T-helper 1 cell treated with Interleukin-12 subunit alpha and Interleukin-12 subunit beta and Interleukin-4 antibody, amounts not matched to agents 30 ng/mL and 1 ng/mL, for 36 hours (primary cell): ENCODE measurements around the gene TTR. TPM values are rescaled to one million over a fixed set of nuclear protein-coding genes. Genes with fewer than 3 reads are reported as not detected.

ENCODE experiments used
- intact Hi-C: fragments of 100-400 bp; cut with micrococcal nuclease; formaldehyde crosslinking; loops from one replicate; pipeline ENCODE4 v1.15.1; 2024
- total RNA-seq: library from RNA; stranded (reverse); gene quantifications from 2 replicates; pipeline ENCODE4 v1.2.3, GENCODE V29; 2022

The TTR gene
- not detected in 2 replicates for total RNA-seq

DNA sequence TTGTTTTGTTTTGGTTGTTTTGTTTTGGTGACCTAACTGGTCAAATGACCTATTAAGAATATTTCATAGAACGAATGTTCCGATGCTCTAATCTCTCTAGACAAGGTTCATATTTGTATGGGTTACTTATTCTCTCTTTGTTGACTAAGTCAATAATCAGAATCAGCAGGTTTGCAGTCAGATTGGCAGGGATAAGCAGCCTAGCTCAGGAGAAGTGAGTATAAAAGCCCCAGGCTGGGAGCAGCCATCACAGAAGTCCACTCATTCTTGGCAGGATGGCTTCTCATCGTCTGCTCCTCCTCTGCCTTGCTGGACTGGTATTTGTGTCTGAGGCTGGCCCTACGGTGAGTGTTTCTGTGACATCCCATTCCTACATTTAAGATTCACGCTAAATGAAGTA lies at the start of gene TTR:
TSS of gene TTR (plus strand) at position 250 of the 400 bp plus-strand sequence. CDS start at position 276, 26 bp downstream.
- intact Hi-C loops = no loop called here

DNA sequence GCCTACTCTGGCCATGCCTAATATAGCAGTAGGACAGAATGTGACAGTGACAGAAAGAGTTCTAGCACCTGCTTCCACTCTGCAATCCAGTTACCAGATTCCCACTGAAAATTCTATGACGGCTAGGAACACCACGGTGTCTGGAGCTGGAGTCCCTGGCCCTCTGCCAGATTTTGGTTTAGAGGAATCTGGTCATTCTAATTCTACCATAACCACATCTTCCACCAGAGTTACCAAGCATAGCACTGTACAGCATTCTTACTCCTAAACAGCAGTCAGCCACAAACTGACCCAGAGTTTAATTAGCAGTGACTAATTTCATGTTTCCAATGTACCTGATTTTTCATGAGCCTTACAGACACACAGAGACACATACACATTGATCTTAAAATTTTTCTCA lies 45.2 kb upstream of the TTR start:
- intact Hi-C loops = no loop called here

DNA sequence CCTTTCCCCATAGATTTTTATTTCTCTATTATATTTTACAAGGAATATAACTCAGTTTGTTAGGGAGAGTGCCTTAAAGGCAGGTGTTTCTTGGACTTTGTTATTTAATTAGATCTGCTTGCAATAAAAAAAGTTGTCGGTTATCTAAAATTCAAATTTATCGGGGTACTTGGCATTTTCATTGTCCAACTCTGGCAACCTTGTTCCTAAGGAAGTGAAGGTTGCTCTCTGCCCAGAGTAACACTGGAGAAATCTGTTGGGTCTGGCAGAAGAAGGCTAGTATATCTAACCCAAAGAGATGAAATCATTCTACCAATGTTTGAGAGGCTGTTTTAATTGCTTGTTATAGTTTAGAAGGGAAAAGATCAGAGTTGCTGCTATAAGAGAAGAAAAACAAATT lies 42.8 kb upstream of the TTR start:
- intact Hi-C loops = no loop called here

DNA sequence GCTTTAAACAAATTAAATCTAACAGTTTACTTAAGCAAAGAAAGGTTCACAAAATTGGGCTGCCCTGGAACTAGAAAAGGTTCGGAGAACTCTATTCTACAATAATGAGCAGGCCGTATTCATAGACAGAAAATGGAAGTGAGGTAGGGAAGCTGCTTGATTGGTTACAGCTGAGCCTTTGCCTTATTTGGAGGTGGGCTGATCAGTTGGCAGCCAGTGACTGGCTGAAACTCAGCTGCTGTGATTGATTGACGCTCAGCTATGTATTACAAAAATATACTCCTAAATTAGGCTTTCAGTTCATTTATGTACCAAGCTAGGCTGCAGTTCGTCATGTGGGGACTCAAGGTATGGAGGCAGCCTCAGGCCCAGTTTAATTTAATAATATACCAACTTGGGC lies 42.3 kb upstream of the TTR start:
- intact Hi-C loops = no loop called here

DNA sequence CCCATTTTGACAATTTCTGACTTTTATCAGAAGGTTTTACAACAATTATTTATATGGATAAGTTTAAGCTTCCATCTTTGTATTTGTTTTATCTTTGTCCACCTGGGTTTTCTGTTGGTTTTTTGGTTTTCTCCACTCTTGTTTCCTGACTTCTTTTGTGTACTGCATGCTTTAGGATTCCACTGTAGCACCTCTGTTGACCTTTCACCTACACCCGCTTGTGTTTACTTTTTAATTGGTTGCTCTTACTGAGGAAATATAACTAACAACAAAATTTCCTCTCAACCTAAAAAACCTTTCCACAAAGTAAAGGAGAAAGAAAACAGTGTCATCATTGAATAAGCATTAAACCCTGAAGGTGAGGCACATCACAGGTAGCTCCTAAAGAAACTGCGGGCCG lies 39.8 kb upstream of the TTR start:
- intact Hi-C loops = no loop called here

DNA sequence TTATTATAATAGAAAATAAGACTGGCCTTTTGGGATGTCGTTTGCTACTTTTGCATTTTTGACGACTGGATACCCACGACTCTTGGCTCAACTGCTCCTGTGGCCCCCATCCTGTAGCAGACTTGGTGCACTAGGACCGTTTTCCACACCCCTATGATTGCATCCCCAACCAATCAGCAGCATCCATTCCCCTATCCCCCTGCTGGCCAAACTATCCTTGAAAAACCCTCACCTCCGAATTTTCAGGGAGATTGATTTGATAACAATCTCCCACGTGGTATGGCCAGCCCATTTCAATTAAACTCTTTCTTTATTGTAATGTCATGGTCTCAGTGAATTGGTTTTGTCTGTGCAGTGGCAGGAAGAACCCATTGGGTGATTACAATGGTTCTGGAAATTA lies 37.9 kb upstream of the TTR start:
- intact Hi-C loops = no loop called here

DNA sequence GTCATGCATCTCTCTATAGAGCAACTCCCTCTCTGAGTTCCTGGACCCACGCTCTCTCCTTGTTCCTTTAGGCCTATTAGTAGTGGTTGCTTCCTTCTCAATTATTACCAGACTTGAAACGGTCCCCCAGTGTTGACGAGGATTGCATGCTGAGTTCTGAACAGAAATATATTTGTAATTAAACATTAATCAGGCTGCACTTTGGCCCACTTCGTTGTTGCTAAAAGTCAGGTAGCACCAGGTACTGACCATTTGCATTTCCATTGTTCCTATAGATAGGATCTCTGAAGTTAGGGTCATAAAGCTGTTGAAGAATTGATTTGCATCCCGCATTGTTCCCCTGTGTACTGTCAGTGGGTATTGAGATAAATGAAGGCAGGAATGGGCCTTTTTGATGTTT lies 36.9 kb upstream of the TTR start:
- intact Hi-C loops = no loop called here

DNA sequence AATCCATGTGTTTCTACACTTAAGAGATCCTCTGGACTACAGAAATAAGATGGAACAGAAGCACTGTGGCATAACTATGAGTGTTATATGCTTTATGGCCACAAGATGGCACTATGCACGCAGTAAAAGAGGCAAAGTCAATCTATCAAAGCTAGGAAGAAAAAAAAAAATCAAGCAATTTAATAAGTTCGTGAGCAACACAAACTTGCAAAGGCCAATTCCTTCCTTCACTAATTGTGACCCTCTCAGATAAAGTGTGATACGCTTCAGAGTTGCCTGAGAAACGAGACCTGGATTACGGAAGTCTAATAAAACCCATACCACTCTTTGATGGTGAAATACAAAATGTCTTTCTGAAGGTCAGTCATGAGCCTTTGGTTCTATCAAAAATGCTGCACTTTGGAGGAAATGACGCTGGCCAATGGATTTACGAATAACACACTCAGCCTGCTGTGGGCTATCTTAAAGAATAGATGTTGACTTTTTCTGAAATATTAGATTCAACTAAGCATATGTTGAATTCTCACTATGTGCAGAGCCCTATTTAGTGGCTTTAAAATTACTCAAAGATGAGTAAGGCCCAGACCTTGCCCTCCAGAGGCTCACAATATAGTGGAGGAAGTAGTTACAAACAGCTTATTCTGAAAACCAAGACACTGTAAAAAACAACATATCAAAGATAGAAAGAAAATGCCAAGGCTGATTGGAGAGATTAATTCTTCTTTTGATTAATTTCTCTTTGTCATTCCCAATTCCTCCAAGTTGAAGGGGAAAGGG lies 35.5 kb upstream of the TTR start:
- intact Hi-C loops = loop anchor here (1.0 kb wide), 5 partner anchors 166 to 996 kb away; no protein-coding TSS in a partner anchor

DNA sequence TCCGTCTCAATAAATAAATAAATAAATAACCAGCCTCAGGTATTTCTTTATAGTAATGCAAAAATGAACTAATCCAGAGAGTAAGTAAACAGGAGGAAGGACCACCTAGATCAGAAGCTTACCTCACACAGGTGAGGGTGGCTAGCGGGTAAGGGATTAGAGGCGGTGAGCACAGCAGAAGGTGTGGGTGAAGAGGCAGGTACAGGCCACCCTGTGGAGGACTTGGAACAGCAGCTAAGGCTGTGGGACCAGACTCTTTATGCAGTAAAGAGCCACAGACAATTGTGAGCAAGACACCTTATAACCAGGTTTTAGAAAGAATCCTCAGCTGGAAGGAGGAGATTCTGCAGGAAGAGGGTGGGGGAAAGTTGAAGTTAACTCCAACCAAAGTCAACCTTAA lies 34.2 kb upstream of the TTR start:
- intact Hi-C loops = no loop called here

DNA sequence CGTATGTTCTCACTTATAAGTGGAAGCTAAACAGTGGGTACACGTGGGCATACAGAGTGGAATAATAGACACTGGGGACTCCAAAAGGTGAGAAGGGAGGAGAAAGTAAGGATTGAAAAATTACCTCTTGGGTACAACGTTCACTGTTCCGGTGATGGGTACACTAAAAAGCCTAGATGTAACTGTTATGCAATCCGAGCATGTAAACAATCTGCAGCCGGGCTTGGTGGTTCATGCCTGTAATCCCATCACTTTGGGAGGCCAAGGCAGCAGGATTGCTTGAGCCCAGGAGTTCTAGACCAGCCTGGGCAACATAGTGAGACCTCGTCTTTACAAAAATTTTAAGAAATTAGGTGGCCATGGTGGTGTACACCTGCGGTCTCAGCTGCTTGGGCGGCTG lies 33.1 kb upstream of the TTR start:
- intact Hi-C loops = no loop called here

DNA sequence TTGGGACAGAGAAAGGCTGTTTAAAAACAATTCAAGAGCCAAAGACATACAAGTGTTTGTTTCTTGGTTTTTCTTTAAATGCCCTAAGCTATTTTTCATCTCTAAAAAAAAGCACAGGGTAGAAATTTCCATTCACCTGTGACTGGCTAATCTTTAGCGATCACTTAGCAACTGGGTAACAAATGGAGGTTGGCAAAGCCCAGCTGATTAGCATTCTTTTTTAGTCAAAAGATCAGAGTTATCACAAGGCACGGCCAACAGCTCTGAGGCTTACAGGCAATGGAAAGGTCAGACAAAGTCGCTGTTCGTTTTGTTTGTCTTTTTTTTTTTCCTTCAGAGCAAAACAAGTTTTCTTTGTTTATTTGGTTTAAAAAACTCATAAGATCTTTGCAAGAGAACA lies 29.0 kb upstream of the TTR start:
- intact Hi-C loops = no loop called here

DNA sequence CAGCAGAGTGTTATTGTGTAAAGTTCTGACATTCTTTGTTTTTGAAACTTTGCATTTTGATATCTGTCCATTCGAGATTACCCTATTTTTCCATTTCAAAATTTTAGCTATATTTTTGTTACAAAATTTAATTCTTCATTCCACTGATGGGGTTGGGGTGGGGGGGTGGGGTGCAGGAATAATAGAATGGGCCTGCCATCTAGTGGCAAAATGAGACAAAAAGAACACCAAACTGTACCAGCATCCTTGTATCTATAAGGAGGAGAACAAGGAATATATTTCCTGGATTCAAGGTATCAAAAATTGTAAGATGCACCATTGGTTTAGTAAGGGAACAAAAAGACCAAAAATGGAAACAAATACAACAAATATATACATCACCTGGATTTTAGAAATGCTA lies 27.9 kb upstream of the TTR start:
- intact Hi-C loops = no loop called here

DNA sequence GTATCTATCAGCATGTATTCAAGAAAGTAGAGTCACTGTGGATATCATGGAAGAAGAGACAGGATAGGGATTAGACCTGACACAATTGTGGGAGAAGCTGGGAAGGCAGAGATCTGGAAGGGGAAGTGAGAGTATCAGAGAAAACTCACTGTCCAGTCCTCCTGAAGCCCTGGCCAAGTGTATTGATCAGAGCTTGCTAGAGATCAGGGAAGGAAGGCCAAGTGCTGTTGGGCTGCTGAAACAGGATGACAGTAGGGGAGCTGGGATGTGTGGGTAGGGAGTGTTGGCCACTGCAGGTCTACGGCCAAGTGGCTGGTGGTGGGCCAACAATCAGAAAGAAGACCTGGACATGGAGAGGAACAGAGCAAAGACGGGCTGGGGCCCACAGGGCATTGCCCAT lies 26.3 kb upstream of the TTR start:
- intact Hi-C loops = no loop called here

DNA sequence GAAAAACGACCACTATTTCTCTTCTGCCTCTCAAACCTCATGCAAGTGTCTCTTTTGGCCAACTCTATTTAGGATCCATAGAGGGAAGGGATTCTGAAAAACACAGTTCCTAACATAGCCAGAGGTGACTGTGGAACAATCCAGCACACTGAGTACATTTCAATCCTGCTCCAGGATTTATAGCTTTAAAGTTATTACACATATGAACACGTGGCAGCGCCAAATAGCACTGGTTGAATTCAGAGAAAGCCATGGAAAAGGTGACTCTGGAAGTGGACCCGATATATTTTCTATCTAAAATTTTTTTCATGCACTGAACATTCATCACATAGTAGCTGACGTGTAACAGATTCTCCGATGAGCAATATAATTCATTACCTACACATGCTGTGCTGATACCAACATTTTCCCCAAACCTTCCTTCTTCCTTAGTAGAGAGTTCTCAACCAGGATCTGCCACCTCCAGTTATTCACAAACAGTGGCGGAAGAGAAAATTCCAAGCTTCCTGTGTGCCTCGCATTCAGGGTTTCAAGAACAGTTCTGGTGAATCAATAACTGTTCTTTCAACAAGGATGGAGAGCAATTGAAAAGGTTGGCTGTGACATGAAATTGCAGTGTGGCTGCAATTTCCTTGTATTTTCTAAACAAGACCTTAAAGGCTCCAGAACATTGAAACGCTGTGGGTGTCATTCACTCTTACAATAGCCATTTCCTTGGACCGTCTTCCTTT lies 25.7 kb upstream of the TTR start:
- intact Hi-C loops = no loop called here

DNA sequence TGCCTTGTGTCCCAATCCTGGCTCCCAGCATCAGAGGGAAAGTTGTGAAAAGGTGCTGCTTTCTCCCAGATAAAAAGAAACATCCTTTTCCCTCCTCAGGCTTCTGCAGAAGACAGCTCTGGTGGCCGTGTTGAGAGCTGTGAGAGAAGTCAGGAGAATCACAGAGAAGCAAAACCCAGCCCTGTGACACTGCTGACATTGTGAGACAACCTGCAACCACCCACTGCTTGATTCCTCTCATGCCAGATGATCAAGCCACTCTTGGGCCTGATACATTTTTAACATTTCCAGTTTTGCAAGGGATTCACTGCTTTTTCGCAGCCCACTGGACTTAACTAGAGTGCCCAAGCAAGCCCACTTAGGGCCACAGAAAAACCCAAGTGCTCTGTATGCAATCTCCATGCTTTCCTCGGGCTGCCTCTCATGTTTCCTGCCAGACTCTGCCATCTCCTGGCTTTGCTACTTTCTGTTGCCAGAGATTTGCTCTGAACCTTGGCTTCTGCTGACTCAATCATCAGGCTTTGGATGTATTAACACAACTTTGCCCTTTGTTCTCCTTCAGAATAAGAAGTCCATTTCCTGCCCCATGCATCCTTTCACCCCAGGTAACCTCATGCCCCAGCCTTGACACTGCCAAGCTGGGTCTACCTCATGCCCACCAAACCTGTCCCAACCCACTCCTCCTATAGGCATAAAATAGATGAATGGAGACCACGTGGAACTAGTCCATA lies 24.9 kb upstream of the TTR start:
- intact Hi-C loops = no loop called here

DNA sequence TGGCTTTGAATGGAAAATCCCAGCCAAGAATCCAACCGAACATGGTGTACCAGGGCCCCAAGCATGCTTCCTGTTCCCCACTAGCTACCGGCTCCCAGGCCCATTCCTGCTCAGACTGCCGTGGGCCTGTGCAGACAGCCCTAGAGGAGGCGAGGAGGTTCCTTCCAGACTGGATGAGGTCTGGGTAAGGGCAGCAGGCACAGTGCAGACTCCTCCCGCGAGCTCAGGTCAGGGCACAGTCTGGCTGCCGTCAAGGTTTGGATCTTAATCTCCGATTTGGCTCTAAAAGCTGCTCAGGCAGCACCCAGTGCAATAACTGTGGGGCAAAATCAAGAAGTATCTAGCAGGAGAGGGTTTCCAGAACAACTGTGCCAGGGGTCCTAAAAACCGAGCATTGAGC lies 19.3 kb upstream of the TTR start:
- intact Hi-C loops = no loop called here

DNA sequence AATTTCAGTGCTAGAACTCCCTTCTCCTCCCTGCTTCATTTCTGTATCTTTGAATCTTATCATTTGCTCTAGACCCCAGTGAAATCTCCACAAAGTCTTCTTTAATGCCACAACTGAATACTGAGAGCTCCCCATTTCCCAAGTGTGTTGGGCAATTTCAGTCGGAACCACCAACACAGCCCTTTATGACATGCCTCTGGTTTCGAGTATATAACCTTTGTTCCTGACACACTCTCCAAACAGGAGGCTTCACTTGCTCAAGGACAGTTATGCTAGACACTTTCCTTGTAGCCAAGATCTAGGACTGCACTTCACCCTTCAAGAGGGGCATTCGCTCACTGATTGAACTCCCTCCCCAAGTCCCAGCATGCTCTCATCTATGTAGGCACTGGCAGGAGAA lies 18.6 kb upstream of the TTR start:
- intact Hi-C loops = no loop called here

DNA sequence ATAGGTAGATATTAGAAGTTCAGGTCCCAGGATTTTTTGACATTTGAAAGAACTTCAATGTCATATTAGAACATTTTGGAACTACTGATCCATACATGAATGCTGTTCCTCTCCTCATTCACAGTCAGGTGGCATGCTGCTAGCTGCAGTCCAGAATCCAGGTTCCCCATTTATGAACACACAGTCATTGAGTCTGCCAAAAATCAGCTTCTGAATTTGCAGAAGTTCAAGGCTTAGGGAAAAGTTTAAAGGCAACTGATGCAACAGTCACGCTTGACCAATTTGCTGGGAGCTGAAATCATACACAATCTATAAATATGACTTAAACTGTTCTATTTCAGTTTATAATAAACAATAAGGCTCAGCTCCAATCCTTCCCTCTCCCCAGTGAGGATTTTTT lies 17.3 kb upstream of the TTR start:
- intact Hi-C loops = no loop called here

DNA sequence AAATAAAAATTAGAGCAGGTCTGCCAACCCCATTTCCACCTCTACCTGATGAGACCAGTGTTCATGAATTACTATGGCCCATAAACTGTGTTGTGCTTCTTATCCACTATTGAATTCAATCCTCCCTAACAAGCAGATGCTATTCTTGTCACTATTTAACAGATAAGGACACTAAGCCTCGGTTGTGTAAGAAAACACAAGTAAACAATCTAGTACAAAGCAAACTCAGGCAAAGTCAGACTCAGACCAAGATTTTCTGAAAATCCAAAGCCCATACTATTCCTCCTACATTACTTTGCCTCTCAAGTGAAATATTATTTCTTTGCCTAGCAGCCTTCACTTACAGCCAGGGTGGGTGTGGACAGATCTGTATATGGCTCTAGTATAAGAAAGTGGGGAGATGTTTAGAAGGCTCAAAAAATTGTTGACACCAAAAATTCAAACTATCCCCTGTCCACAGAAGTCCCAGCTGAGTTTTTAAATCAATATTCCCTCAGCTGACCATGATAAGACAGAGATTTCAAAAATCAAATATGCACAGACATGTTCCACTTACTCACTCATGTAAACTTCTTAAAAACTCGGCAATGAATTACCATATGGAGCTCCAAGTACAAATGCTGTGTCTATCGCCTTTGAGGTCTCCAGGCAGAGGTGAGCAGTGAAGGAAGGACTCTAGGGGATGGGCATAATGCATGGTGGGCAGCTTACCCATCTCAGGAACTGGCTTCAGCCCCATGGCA lies 16.0 kb upstream of the TTR start:
- intact Hi-C loops = no loop called here

DNA sequence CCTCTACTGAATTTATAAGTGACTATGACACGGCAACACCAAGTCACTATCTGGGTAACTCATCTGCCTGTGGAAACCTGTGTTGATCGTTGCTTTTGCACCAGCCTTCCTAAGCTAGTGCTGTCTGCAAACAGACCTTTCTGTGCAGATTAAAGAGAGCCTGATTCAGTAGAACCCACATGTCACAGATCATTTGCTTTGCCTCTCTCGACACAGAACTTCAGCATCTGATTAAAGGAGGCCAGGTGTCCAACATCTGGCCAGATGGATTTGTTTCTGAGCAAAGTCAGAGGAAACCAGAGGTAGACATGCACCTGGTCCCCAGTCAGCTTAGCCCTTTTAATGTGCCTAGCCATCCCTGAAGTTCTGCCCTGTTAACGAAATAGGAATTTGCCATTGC lies 15.0 kb upstream of the TTR start:
- intact Hi-C loops = no loop called here

DNA sequence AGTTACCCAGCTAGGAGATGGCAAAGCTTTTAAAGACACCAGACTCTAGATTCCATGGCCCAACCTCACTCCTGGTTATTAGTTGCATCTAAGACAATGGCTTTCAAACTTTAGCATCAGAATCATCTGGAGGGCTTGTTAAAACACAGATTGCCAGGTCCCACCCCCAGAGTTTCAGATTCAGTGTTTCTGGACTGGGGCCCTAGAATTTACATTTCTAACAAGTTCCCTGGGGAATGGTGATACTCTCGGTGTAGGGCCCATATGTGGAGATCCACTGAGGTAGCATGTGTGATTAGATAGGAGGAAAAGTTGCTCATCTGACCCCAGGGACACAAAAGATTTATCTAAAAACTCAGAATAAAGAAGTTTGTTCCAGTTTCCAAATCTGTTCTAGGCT lies 14.5 kb upstream of the TTR start:
- intact Hi-C loops = no loop called here

DNA sequence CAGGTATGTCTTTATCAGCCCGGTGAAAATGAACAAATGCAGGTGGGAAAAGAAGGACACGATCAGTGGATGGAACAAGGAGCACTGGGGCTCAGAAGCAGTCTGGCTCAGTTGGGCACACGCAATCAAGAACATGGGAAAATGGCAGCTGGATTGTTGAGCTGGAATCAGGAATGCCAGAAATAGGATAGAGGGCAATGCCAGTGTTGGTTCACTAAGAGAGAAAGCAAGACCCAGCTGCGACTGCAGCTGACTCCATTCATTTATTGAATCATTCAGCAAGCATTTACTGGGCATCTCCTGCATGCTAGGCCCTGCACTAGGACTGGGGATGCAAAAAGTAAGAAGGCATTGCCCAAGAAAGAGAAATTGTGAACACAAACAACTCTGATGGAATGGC lies 13.6 kb upstream of the TTR start:
- intact Hi-C loops = no loop called here
